ENCODE results near the gene MX1. TPM values are rescaled to one million over a fixed set of nuclear protein-coding genes. Genes with fewer than 3 reads are reported as not detected.

The MX1 gene
- total and polyA plus RNA-seq, 2 experiments from 2014 or later = 2.1 to 6.5 TPM

DNA sequence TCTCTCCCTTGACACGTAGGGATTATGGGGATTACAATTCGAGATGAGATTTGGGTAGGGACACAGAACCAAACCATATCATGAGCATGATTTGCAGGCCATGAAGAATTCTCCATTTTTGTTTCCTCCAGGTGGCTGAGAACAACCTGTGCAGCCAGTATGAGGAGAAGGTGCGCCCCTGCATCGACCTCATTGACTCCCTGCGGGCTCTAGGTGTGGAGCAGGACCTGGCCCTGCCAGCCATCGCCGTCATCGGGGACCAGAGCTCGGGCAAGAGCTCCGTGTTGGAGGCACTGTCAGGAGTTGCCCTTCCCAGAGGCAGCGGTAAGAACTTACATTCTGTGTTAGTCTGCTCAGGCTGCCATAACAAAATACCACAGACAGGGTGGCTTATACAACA, 9.7 kb downstream of the MX1 start:
- no peak overlapping the region for H3K27ac Mint-ChIP-seq

More for the DNA sequence above, 9.7 kb downstream of the MX1 start:
- Histone ChIP-seq H4K20me1 (replicated peaks; ENCODE audit: insufficient read depth) (no peaks in the 10 kb centered on the region), H3K4me1 (ENCODE audit: insufficient read depth) (no peaks in the 10 kb centered on the region), H3F3A (replicated peaks; ENCODE audit: low read depth) (no peaks in the 10 kb centered on the region), H3K36me3 (ENCODE audit: insufficient read depth) (no peaks in the 10 kb centered on the region), H3K4me2 (no peak overlapping the region), H2AFZ (no peak overlapping the region), H3K27me3 (ENCODE audit: insufficient read depth) (no peaks in the 10 kb centered on the region), H3K79me2 (replicated peaks; ENCODE audit: insufficient read depth) (no peaks in the 10 kb centered on the region), H3K4me3 (no peak overlapping the region), H3K27ac (ENCODE audit: low read depth) (no peak overlapping the region), H3K9me2 (ENCODE audit: insufficient read depth) (0 out of 2 replicates have a peak, but pooled peaks cover 3% of the 10 kb centered on the region)
- Mint-ChIP-seq H3K36me3 (ENCODE audit: low read depth) (peaks cover 6% of the 10 kb centered on the region), H3K4me1 (peaks cover 10% of the 10 kb centered on the region; the same call in 2 of the 3 replicates), H3K4me3 (no peak overlapping the region), H3K9me3 (no peaks in the 10 kb centered on the region), H3K27me3 (ENCODE audit: insufficient read depth, low read depth, poor library complexity) (no peaks in the 10 kb centered on the region)
- ATAC-seq (no peak), DNase-seq (ENCODE audit: low spot score) (no peak)
- TF ChIP-seq, protein P1, sequence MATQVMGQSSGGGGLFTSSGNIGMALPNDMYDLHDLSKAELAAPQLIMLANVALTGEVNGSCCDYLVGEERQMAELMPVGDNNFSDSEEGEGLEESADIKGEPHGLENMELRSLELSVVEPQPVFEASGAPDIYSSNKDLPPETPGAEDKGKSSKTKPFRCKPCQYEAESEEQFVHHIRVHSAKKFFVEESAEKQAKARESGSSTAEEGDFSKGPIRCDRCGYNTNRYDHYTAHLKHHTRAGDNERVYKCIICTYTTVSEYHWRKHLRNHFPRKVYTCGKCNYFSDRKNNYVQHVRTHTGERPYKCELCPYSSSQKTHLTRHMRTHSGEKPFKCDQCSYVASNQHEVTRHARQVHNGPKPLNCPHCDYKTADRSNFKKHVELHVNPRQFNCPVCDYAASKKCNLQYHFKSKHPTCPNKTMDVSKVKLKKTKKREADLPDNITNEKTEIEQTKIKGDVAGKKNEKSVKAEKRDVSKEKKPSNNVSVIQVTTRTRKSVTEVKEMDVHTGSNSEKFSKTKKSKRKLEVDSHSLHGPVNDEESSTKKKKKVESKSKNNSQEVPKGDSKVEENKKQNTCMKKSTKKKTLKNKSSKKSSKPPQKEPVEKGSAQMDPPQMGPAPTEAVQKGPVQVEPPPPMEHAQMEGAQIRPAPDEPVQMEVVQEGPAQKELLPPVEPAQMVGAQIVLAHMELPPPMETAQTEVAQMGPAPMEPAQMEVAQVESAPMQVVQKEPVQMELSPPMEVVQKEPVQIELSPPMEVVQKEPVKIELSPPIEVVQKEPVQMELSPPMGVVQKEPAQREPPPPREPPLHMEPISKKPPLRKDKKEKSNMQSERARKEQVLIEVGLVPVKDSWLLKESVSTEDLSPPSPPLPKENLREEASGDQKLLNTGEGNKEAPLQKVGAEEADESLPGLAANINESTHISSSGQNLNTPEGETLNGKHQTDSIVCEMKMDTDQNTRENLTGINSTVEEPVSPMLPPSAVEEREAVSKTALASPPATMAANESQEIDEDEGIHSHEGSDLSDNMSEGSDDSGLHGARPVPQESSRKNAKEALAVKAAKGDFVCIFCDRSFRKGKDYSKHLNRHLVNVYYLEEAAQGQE (IDR thresholded peaks at IDR 0.05; ENCODE audit: unreplicated experiment) = no peak
- TF ChIP-seq, protein P2, sequence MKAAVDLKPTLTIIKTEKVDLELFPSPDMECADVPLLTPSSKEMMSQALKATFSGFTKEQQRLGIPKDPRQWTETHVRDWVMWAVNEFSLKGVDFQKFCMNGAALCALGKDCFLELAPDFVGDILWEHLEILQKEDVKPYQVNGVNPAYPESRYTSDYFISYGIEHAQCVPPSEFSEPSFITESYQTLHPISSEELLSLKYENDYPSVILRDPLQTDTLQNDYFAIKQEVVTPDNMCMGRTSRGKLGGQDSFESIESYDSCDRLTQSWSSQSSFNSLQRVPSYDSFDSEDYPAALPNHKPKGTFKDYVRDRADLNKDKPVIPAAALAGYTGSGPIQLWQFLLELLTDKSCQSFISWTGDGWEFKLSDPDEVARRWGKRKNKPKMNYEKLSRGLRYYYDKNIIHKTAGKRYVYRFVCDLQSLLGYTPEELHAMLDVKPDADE (IDR thresholded peaks at IDR 0.05) = no peak
- TF ChIP-seq, protein P3, sequence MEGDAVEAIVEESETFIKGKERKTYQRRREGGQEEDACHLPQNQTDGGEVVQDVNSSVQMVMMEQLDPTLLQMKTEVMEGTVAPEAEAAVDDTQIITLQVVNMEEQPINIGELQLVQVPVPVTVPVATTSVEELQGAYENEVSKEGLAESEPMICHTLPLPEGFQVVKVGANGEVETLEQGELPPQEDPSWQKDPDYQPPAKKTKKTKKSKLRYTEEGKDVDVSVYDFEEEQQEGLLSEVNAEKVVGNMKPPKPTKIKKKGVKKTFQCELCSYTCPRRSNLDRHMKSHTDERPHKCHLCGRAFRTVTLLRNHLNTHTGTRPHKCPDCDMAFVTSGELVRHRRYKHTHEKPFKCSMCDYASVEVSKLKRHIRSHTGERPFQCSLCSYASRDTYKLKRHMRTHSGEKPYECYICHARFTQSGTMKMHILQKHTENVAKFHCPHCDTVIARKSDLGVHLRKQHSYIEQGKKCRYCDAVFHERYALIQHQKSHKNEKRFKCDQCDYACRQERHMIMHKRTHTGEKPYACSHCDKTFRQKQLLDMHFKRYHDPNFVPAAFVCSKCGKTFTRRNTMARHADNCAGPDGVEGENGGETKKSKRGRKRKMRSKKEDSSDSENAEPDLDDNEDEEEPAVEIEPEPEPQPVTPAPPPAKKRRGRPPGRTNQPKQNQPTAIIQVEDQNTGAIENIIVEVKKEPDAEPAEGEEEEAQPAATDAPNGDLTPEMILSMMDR (conservative IDR thresholded peaks at IDR 0.05; ENCODE audit: low read depth in 2 of 2) = no peak
- TF ChIP-seq NANOG (IDR thresholded peaks at IDR 0.05; ENCODE audit: borderline replicate concordance) (no peak), POLR2AphosphoS5 (IDR thresholded peaks at IDR 0.05; ENCODE audit: low read depth) (no peak), JUNB (IDR thresholded peaks at IDR 0.05; ENCODE audit: unreplicated experiment) (no peak), EZH2 (IDR thresholded peaks at IDR 0.05; ENCODE audit: low read depth, unreplicated experiment) (no peak), ZNF331 (CRISPR knock-in tag; IDR thresholded peaks at IDR 0.05; ENCODE audit: low read depth) (no peak), CREB1 (CRISPR knock-in tag; IDR thresholded peaks at IDR 0.05; ENCODE audit: low read depth) (no peak), ZNF114 (CRISPR knock-in tag; IDR thresholded peaks at IDR 0.05) (no peak), STAT1 (IDR thresholded peaks at IDR 0.05; ENCODE audit: unreplicated experiment) (no peak), EZH2phosphoT487 (IDR thresholded peaks at IDR 0.05; ENCODE audit: unreplicated experiment) (no peak)
- TF ChIP-seq, protein P4, sequence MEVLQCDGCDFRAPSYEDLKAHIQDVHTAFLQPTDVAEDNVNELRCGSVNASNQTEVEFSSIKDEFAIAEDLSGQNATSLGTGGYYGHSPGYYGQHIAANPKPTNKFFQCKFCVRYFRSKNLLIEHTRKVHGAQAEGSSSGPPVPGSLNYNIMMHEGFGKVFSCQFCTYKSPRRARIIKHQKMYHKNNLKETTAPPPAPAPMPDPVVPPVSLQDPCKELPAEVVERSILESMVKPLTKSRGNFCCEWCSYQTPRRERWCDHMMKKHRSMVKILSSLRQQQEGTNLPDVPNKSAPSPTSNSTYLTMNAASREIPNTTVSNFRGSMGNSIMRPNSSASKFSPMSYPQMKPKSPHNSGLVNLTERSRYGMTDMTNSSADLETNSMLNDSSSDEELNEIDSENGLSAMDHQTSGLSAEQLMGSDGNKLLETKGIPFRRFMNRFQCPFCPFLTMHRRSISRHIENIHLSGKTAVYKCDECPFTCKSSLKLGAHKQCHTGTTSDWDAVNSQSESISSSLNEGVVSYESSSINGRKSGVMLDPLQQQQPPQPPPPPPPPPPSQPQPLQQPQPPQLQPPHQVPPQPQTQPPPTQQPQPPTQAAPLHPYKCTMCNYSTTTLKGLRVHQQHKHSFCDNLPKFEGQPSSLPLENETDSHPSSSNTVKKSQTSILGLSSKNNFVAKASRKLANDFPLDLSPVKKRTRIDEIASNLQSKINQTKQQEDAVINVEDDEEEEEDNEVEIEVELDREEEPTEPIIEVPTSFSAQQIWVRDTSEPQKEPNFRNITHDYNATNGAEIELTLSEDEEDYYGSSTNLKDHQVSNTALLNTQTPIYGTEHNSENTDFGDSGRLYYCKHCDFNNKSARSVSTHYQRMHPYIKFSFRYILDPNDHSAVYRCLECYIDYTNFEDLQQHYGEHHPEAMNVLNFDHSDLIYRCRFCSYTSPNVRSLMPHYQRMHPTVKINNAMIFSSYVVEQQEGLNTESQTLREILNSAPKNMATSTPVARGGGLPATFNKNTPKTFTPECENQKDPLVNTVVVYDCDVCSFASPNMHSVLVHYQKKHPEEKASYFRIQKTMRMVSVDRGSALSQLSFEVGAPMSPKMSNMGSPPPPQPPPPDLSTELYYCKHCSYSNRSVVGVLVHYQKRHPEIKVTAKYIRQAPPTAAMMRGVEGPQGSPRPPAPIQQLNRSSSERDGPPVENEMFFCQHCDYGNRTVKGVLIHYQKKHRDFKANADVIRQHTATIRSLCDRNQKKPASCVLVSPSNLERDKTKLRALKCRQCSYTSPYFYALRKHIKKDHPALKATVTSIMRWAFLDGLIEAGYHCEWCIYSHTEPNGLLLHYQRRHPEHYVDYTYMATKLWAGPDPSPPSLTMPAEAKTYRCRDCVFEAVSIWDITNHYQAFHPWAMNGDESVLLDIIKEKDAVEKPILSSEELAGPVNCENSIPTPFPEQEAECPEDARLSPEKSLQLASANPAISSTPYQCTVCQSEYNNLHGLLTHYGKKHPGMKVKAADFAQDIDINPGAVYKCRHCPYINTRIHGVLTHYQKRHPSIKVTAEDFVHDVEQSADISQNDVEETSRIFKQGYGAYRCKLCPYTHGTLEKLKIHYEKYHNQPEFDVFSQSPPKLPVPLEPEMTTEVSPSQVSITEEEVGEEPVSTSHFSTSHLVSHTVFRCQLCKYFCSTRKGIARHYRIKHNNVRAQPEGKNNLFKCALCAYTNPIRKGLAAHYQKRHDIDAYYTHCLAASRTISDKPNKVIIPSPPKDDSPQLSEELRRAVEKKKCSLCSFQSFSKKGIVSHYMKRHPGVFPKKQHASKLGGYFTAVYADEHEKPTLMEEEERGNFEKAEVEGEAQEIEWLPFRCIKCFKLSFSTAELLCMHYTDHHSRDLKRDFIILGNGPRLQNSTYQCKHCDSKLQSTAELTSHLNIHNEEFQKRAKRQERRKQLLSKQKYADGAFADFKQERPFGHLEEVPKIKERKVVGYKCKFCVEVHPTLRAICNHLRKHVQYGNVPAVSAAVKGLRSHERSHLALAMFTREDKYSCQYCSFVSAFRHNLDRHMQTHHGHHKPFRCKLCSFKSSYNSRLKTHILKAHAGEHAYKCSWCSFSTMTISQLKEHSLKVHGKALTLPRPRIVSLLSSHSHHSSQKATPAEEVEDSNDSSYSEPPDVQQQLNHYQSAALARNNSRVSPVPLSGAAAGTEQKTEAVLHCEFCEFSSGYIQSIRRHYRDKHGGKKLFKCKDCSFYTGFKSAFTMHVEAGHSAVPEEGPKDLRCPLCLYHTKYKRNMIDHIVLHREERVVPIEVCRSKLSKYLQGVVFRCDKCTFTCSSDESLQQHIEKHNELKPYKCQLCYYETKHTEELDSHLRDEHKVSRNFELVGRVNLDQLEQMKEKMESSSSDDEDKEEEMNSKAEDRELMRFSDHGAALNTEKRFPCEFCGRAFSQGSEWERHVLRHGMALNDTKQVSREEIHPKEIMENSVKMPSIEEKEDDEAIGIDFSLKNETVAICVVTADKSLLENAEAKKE (CRISPR knock-in tag; IDR thresholded peaks at IDR 0.05) = no peak
